Activated CD8-positive, alpha-beta T cell treated with anti-CD3 and anti-CD28 coated beads for 36 hours (primary cell): ENCODE data around the gene THAP7. TPM values are rescaled to one million over a fixed set of nuclear protein-coding genes. Genes with fewer than 3 reads are reported as not detected.

Experiments used
- ATAC-seq: fragments of 200-7000 bp; cut with Tn5 transposase; one replicate; pipeline ENCODE4 v1.10.0; 2021; ENCODE audit warnings: mild to moderate bottlenecking, moderate library complexity
- CTCF ChIA-PET: fragments of 350-600 bp; sonication (Branson Sonifier 250); formaldehyde crosslinking; loops from one replicate; lab custom pipeline; 2021; ENCODE audit warnings: antibody characterized with exemption; lab: Charles Lee
- POLR2A ChIA-PET: fragments of 350-600 bp; sonication (Branson Sonifier 250); formaldehyde crosslinking; loops from one replicate; lab custom pipeline; 2021; ENCODE audit warnings: antibody characterized with exemption; lab: Charles Lee
- DNase-seq: peaks from one replicate; pipeline ENCODE4 v3.0.0-alpha.2; 2020
- H3K27ac Mint-ChIP-seq: one replicate; pipeline ENCODE4 v1.8.0; 2021; ENCODE audit warnings: mild to moderate bottlenecking, mixed read lengths
- H3K27me3 Mint-ChIP-seq: one replicate; pipeline ENCODE4 v1.8.0; 2021; ENCODE audit warnings: mixed read lengths
- H3K36me3 Mint-ChIP-seq: one replicate; pipeline ENCODE4 v1.8.0; 2021; ENCODE audit warnings: low read depth, mixed read lengths
- H3K4me1 Mint-ChIP-seq: one replicate; pipeline ENCODE4 v1.8.0; 2021; ENCODE audit warnings: low read depth, mixed read lengths
- H3K4me3 Mint-ChIP-seq: one replicate; pipeline ENCODE4 v1.8.0; 2021; ENCODE audit warnings: mild to moderate bottlenecking, moderate library complexity, mixed read lengths
- H3K9me3 Mint-ChIP-seq: one replicate; pipeline ENCODE4 v1.8.0; 2021; ENCODE audit warnings: mixed read lengths
- CTCF ChIP-seq: fragments of 200-600 bp; IDR thresholded peaks from one replicate; pipeline ENCODE4 v1.8.0; 2022; ENCODE audit warnings: antibody characterized with exemption, mild to moderate bottlenecking
- intact Hi-C: fragments of 100-400 bp; cut with micrococcal nuclease; formaldehyde crosslinking; loops from one replicate; pipeline ENCODE4 v1.10.0; 2022
- microRNA-seq: library from miRNA; unstranded; fragments of <30 nt; microRNA quantifications from one replicate; pipeline ENCODE4 v1.2.0, GENCODE V29; 2022; ENCODE audit warnings: borderline microRNAs expressed, borderline replicate concordance
- total RNA-seq, 2 experiments: library from RNA; stranded (reverse); gene quantifications; one replicate each; pipeline ENCODE4 v1.2.3, GENCODE V29; 2021

The THAP7 gene
- total RNA-seq, 2 experiments from 2014 or later: 23.7 to 23.8 TPM

GRCh38 chr22:20951151-20951931 lies 50.6 kb downstream of the THAP7 start:
- ChIA-PET CTCF (interaction anchor here (0.7 to 1.5 kb wide), 5 partner anchors 9 to 65 kb away, joined by 3 to 4 read pairs (median 3); partner anchors contain the start of genes CRKL and LZTR1), POLR2A (interaction anchor here (1.3 kb wide), 1 partner anchor 14 kb away, joined by 3 read pairs; no protein-coding TSS in a partner anchor)
- H3K4me1 Mint-ChIP-seq: peaks cover 23% of the 10 kb centered on the region
- H3K4me3 Mint-ChIP-seq: no peak overlapping the region
- H3K27me3 Mint-ChIP-seq: peaks cover 1% of the 10 kb centered on the region
- DNase-seq (no peak), ATAC-seq (no peak)
- no peak overlapping the region for H3K27ac Mint-ChIP-seq
- H3K36me3 Mint-ChIP-seq: peaks cover 24% of the 10 kb centered on the region
- H3K9me3 Mint-ChIP-seq: no peaks in the 10 kb centered on the region
- no peak for TF ChIP-seq CTCF
- intact Hi-C loops: no loop called here

GRCh38 chr22:20949698-20950183 lies 52.2 kb downstream of the THAP7 start:
- ATAC-seq (no peak), DNase-seq (no peak)
- ChIA-PET POLR2A (interaction anchor here (1.3 kb wide), 1 partner anchor 12 kb away, joined by 3 read pairs; no protein-coding TSS in a partner anchor), CTCF (interaction anchor here (1.5 kb wide), 1 partner anchor 33 kb away, joined by 3 read pairs; the partner anchor contains the start of gene CRKL)
- Mint-ChIP-seq H3K36me3 (peaks cover 28% of the 10 kb centered on the region), H3K9me3 (no peaks in the 10 kb centered on the region), H3K4me3 (no peak overlapping the region), H3K4me1 (peaks cover 35% of the 10 kb centered on the region), H3K27me3 (no peaks in the 10 kb centered on the region), H3K27ac (no peak overlapping the region)
- TF ChIP-seq CTCF: no peak
- intact Hi-C loops: no loop called here

Small RNAs within 50 kb of the gene (microRNA-seq; reads per million reads assigned to microRNA genes)
- gene MIR649: not detected

Other genes with a start within 250 kb of the THAP7 start
- gene SERPIND1, start 228.0 kb downstream of the THAP7 start, total RNA-seq: not detected
- gene PI4KA, start 143.3 kb downstream of the THAP7 start, total RNA-seq: 10 to 100 TPM; 63.9 to 64.1 TPM
- 10 to 100 TPM; 20.0 to 22.6 TPM for gene SNAP29, start 143.1 kb downstream of the THAP7 start, total RNA-seq
- gene CRKL, start 84.7 kb downstream of the THAP7 start, total RNA-seq: 100 to 1,000 TPM in 1 of 2 experiments, 10 to 100 TPM in 1; 99.1 to 102 TPM
- gene AIFM3, start 34.9 kb downstream of the THAP7 start, total RNA-seq: under 1 TPM; 0.25 to 0.40 TPM
- 10 to 100 TPM; 29.1 to 34.5 TPM for gene LZTR1, start 19.8 kb downstream of the THAP7 start, total RNA-seq
- under 1 TPM; 0.22 to 0.25 TPM for gene P2RX6, start 13.0 kb upstream of the THAP7 start, total RNA-seq
- not detected for gene SLC7A4, start 30.4 kb upstream of the THAP7 start, total RNA-seq
- gene LRRC74B, start 43.8 kb upstream of the THAP7 start, total RNA-seq: not detected